UCSD-AML1 (cell line): Measurements from ENCODE around the gene MUL1.

Experiments
- DNase-seq: peaks from one replicate; lab custom pipeline; 2025; ENCODE audit not compliant: unreplicated experiment; lab: John Stamatoyannopoulos, UW

MUL1 gene, protein sequence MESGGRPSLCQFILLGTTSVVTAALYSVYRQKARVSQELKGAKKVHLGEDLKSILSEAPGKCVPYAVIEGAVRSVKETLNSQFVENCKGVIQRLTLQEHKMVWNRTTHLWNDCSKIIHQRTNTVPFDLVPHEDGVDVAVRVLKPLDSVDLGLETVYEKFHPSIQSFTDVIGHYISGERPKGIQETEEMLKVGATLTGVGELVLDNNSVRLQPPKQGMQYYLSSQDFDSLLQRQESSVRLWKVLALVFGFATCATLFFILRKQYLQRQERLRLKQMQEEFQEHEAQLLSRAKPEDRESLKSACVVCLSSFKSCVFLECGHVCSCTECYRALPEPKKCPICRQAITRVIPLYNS

DNA sequence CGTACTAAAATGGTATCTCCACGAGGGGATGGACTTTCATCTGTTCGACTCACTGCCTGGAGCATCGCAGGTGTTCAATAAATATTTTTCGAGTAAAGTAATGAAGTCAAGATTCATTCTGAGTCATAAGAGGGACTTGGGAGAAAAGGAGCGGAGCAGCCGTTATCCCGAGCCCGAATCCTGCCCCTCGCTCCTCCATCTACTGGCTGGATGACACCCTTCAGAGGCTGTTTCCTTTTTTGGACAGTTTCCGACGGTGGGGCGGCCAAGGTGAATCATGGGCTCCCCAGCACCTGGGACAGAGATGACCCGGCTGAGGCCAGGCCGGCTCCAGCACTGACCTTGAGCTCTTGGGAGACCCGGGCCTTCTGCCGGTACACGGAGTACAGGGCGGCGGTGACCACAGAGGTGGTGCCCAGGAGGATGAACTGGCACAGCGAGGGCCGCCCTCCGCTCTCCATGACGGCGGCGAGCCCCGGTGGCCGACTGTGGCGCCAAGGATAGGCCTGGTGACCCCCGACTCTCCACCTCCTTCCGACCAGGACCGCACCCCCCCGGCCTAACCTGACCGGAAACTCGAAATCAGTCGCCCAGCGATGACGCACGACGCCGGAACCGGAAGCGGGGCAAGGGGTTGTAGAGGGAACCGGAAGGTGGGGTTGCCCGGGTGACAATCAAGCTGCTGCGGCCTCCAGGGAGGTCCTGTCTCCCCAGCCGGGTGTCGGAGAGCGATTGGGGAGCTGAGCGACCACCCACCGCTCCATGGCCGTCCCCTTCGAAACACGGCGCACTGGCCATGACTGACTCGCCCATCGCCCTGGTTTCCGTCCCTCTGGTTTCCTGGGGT, at the start of gene MUL1:
Gene MUL1, minus strand, starts transcription at position 588 of the 847 bp plus-strand sequence. Its CDS starts 127 bp downstream, at position 461.
- DNase-seq, result peak; percentile 93

DNA sequence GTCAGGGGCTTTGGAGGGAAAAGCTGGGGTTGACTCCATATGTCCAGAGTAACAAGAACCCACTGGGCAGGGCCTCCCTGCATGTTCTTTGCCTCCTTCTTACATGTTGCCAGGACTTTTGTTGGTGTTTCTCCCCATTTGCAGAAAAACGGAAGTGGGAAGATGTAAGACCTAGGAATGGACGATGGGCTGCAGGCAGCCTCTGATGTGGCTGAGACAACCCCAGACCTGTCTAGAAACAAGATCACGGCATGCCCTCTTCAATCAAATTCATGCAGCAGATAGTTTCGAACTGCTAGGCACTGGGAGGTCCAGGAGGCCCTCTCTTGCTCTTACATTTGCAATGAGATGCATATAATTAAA, 47.8 kb upstream of the MUL1 start:
- no peak for DNase-seq

DNA sequence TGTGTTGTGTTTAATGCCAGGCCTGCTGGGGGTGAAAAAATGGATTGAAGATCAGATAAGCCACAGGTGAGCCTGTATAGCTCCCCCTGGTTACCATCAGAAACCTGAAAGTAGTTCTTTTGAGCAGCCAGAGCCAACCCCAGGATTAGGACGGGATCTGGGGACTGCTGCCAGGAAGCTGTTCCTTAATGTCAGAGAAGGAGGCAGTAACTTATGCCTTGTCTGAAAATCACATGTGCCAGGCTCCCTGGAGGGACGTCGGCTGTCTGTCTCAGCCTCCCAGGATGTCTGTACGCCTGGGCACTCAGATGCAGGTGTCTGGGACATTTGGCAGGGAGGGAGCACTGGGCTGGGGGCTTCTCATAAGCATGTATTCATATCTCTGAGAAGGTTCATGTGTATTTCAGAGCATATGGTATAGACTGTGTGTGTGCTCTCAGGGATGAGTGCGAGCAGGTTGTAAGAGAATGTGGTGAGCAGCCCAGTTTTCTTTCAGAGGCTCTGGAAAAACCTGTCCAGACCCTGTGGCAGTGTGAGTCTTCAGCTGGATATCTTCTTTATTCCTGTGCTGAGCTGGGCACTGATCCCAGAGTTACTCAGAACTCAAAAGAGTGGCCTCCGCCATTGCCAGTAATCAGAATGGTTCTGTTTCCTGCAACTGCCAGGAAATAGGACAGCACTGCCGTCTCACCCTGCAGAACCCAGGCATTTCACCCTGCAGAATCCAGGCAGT, 47.2 kb upstream of the MUL1 start:
- no peak for DNase-seq

DNA sequence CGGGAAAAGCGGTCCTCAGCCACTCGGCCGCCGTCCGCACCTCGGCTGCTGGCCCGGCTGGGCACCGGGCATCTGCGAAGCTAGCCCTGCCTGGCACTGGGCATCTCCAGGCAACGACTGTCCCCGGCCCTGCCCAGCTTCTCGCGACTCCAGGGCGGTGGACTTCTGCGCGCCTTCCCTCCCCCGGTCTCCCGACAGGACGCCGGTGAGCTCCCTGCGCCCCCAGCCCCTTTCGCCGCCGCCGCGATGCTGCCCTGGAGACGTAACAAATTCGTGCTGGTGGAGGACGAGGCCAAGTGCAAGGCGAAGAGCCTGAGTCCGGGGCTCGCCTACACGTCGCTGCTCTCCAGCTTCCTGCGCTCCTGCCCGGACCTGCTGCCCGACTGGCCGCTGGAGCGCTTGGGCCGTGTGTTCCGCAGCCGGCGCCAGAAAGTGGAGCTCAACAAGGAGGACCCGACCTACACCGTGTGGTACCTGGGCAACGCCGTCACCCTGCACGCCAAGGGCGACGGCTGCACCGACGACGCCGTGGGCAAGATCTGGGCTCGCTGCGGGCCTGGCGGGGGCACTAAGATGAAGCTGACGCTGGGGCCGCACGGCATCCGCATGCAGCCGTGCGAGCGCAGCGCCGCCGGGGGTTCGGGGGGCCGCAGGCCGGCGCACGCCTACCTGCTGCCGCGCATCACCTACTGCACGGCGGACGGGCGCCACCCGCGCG, 44.9 kb upstream of the MUL1 start:
- DNase-seq, result no peak

DNA sequence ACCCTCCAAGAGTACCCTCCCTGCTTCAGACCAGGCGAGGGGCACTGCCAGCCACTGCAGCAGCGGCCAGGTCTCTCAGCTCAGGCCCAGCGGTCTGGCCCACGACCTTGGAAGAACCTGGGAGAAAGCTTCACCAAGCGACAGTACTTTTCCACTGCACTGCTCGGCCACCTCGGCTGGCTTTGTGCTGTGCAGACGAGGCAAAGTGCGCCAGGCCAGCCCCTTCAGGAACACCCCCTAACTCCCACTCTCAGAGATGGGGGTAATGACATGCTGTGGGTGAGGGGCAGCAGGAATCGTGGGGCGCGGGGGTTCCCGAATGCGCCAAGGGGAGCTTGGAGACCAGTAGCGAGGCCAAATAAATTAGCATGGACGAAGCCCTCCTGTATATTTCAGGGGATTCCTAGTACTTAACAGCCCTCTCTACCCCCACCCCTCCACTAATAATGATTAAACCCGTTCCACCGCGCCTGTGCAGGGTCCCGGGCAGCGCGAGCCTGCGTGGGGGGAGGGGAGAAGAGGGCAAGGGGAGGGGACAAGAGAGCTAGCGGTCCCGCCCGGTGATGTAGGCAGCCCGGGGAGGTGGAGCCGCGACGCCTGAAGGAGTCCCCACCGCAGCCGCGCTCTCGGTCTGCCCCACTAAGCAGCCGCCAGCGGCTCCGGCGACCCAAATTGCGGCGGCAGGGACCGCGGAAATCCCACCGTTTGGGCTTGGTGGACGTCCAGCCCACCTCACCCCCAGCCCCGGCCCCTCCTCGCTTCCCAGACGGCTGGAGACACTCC, 44.2 kb upstream of the MUL1 start, which contains the start of gene FAM43B:
Gene FAM43B, plus strand, starts transcription at position 629 of the 783 bp plus-strand sequence. CDS start 401 bp downstream, outside the sequence.
- no peak for DNase-seq

DNA sequence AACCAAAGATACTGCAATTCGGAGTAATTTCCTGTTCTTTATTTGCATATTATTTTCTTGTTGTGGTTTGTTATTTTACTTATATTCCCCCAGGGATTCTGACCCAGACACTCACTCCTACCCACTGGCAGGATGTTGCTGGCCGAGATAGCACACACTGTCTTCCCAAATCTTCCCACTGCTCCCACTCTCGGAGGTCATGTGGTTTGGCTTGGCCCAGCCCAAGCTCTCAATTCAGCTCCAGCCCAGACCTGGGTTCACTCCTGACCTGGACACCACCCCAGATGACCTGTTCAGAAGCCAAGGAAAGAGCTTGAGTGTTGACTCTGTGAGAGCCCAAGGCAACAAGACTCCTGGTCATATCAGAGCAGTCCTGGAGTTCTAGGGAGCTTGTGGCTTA, 43.2 kb upstream of the MUL1 start:
- DNase-seq, result no peak

DNA sequence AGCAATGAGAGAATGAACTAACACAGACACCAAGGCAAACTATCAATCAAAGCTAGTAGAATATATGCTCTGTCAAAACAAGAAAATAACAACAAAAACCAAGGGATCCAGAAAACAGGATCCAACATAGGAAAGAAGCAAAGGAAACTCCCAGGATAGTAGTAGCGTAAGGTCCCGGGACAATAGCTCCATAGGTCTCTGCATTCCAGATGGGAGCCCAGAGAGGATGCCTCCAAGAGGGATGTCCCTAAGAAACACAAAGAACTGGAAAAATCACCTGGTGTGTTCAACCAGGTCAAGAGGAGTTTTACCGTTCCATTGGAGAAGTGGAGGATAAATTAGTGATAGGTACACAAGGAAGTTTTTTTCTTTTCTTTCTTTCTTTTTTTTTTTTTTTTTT, 38.7 kb upstream of the MUL1 start:
- DNase-seq, result no peak

DNA sequence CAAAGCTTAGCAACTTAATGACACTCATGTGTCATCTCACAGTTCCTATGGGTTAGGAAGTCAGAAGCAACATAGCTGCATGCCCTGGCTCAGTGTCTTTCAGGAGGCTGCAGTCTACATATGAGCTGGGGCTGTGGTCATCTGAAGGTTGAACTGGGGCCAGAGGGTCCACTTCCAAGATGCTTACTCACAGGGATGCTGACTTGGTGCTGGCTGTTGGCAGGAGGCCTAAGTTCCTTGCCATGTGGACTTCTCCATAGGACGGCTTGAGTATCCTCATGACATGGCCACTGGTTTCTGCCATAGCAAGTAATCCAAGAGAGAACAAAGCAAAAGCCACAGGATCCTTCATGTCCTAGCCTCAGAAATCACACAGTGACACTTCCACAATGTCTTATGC, 32.3 kb upstream of the MUL1 start:
- DNase-seq, result no peak

DNA sequence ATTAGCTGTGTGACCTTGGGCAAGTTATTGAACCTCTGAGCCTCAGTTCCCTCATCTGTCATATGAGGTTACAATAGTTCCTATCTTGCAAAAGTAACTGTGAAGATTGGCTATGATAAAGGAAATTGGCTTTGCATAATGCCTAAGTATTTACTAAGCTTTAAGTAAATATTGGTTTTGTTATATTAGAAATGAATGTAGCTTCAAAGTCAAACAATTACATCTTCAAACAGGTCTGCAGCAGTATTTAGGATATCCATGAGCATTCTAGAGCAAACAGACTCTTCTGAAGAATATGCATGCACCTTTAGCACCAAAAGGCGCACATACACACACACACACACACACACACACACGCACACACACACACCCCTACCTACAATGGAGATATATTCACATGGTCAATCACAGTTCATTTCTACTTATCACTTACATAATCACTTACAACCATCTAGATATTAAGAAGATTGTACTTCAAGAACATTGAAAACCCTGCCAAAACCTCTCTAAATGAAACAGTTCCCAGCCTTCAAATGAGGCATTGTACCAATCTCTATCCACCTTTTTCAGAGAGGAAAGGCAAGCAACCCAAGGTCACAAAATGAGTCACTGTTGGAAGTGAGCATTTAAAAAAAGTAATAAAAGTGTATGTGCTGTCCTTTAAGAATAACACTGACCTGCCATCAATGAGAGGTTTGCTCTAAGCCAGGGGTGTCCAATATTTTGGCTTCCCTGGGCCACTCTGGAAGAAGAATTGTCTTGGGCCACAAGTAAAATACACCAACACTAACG, 31.0 kb upstream of the MUL1 start:
- DNase-seq, result no peak

DNA sequence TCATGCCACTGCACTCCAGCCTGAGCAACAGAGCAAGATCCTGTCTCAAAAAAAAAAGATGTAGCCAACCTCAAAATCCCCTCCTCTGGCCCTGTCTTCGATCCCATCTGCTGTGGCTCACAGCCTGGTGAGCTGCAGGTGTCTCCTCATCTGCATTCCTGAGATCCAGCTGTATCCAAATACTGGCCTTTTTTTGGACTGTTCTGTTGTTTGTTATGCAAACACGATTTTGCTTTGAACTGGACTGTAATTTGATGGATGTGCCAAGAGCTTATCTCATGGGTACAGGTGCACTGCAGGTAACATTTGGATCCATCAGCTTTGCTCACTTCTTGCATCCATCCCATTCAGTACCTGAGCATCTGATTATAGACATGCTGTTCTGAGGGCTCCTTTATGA, 30.3 kb upstream of the MUL1 start:
- no peak for DNase-seq

DNA sequence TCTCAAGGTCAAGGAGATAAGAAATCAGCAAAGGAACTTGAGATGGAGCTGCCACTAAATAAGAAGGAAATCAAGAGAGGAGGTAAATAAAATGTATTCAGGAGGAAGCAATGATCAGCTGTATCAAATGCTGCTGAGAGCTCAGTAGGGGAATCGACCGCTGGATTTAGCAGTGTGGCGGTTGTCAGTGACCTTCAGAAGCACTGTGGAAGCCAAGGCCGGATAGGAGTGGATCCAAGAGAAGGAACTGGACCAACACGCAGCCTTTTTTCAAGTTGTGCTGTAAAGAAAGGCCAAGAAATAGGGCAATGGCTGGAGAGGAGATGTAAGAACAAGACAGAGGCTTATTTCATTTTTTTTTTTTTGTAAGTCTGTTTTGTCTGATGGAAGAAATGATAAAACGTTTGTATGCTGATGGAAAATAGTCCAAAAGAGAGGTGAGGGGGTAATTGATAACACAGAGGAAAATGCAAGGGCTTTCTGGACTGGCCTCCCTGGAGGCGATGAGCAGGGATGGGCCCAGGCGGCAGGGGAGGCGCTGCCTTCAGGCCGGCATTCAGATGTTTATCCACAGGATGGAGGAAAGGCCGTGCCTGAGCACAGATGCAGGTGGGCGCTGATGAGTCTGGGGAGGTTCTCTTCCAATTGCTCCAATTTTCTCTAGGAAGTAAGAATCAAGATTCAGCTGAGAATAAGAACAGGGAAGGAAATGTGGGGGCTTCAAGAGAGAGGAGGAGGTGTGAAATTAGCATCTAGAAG, 26.9 kb upstream of the MUL1 start:
- no peak for DNase-seq

DNA sequence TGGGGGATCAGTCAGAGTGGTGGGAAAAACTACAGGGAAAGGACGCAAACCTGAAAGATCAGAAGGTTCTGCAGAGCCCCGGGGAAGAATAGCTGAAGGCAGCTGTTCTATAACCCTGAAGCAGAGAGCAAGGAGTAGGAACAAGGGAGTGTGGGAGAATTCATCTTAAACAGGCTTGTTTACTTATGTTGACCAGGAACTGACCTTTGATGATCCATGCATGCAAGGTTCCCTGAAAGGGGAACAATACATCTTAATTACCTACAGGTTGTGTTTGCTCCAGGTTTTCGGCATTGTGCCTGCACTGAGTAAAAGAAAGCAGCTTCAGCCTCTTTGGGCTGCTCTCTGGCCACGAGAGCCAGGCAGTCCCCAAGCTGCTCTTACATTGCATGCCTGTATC, 25.7 kb upstream of the MUL1 start:
- DNase-seq, result no peak

DNA sequence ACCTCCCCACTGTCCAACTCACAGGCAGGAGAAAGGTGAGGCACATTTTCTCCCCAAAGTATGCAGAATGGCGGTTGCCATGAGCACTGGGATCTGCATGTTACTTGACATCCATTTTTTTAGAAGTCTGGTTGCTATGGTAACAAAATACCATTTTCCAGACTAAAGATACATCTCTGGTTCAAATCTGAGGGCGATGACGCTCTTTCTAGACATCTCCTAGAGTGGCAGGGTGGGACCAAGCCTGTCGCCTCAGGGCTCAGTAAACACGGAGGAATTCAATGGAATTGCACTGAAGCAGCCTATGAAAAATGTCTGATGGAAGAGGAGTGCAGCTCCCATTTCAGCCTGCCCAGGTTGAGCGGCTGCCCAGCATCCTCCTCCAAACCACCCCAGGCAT, 22.9 kb upstream of the MUL1 start:
- no peak for DNase-seq

DNA sequence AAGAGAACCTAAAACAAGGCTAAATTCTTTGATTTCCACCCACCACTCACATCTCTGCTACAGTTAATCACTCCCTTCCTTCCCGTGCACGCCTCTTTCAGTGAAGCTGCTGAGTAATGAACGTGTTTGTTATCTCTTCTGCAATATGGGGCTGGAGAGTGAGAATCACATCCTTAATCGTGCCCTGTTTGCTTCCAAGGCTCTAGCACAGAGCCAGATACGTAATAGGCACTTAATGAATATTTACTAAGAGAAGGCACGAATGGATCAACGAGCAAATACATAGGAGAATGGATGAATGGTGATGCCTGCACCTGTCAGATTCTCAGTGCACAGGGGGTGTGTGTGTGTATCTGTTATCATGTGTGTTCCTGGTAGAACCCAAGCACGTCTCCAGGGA, 22.4 kb upstream of the MUL1 start:
- DNase-seq, result no peak

DNA sequence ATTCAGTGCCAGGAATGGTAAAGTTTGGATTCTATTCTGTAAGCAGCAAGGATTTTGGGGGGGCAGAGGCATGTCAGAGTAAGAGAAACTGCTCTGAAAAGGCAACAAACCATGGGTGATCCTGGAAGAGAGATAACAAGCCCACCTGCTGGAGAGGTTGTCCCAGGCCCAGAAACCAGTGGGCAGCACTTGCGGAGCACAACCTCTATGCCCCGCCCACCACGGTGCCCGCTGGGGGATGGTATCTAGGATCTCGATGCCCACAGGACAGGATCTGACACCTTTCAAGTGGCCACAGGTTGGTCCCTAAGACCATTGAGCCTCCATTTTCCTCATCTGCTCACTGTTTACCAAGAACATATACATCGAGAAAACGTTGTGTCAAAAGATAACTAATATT, 20.3 kb upstream of the MUL1 start:
- no peak for DNase-seq

DNA sequence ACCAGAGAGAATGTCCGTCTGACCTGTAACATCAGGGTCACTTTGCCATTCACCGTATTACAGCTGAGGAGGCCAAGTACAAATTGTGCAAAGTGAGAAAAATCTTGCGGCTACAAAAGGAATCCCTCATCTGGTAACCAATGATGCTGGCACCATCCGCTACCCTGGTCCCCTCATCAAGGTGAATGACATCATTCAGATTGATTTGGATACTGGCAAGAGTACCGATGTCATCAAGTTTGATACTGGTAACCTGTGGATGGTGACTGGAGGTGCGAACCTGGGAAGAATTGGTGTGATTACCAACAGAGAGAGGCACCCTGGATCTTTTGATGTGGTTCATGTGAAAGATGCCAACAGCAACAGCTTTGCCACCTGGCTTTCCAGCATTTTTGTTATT, 18.3 kb upstream of the MUL1 start:
- DNase-seq, result no peak

DNA sequence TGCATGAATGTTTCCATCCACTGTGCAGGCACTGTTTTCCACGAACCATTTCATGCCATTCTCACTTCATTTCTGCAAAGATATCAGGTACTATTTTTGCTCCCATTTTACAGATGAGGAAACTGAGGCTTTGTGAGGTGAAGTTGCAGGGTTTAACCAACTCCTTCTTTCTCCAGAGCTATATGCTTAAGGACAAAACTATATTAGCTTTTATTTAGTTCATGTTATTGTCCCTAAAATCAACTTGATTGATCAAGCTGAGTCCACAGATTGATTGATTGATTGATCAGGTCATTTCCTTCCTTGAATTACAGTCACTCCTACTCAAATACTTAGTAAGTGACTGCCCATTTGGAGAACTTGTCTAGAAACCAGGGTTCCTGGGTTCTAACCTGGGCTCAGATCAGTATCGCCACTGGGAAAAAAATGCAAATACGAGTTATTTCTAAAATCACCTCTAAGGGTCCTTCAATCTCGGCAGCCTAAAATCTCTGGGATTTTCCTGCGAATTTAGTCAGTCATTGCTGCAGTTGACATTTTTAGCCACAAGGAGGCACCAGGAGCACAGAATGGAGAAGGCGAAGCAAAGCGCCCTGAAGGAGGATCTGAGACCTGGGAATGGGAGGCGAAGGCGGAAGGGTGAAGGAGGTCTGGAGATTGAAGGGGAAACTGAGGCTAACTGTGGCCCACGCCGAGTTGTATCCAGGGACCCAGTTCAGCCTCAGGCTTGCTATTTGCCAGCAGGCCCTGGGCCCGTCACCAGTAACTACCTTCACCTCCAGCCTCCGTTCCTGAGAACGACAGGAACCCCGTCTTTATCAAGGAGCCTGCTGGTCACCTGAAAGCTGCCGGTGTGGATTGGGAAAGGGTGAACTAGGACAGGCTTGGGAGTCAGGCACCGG, 14.3 kb upstream of the MUL1 start:
- peak; percentile 49 for DNase-seq
